HG02642 (cell line): ENCODE data around the gene ZNF28.
"Not testable (repeated sequence)": the region's sequence is repeated elsewhere in the genome, so short reads cannot be mapped to it uniquely, and the experiment has no call there.

Source experiments
- ATAC-seq: cut with Tn5 transposase; IDR thresholded peaks from one replicate; pipeline ENCODE4 v1.9.1; 2021; ENCODE audit warnings: mild to moderate bottlenecking; ENCODE audit not compliant: unreplicated experiment, poor library complexity

The ZNF28 gene

GRCh38 chr19:52782864-52783263, 38.6 kb downstream of the ZNF28 start:
- not testable (repeated sequence) for ATAC-seq

- no peak for ATAC-seq
Measured at GRCh38 chr19:52778811-52779210, 42.6 kb downstream of the ZNF28 start.

GRCh38 chr19:52756447-52756846, 65.0 kb downstream of the ZNF28 start:
- not testable (repeated sequence) for ATAC-seq

- ATAC-seq, result no peak
Measured at GRCh38 chr19:52749780-52750179, 71.7 kb downstream of the ZNF28 start.

GRCh38 chr19:52748336-52748950, 73.0 kb downstream of the ZNF28 start:
- ATAC-seq, result no peak
